SK-N-SH (cell line): ENCODE results near the gene PKP4. TPM values are rescaled to one million over a fixed set of nuclear protein-coding genes. Genes with fewer than 3 reads are reported as not detected.
"Not testable (repeated sequence)": the region's sequence is repeated elsewhere in the genome, so short reads cannot be mapped to it uniquely, and the experiment has no call there.

ENCODE experiments used
- CTCF ChIA-PET: fragments of 300-600, 350-600 bp; formaldehyde crosslinking; extraction: SDS; loops from one replicate; lab custom pipeline; 2021; lab: Yijun Ruan, JAX
- POLR2A ChIA-PET: fragments of 350-600 bp; sonication (Branson Sonifier 250); formaldehyde crosslinking; extraction: SDS; loops from one replicate; lab custom pipeline; 2020; ENCODE audit warnings: antibody characterized with exemption, inconsistent platforms; lab: Yijun Ruan, JAX
- DNase-seq: peaks from one replicate; pipeline ENCODE4 v3.0.0; 2012
- H2AFZ ChIP-seq: fragments of 200-600 bp; sonication (generic); 2 replicates; pipeline ENCODE4 v1.8.1; 2016; ENCODE audit warnings: antibody characterized with exemption, mild to moderate bottlenecking, low read depth
- H3F3A ChIP-seq: fragments of 200-600 bp; sonication (generic); replicated peaks from 2 replicates; pipeline ENCODE3; 2016; ENCODE audit warnings: antibody characterized with exemption, mild to moderate bottlenecking; ENCODE audit not compliant: insufficient read depth
- H3K27ac ChIP-seq, 2 experiments: fragments of 200-500 bp in 1 of 2; fragments of 200-600 bp in 1 of 2; sonication (Bioruptor generic) in 1 of 2; sonication (generic), shearing (Covaris generic) in 1 of 2; 2 replicates each; pipeline versions ENCODE4 v1.5.1 to v1.6.1; 2014 to 2016; ENCODE audit warnings: low read depth in 2 of 2, inconsistent platforms in 1 of 2, low read length in 1 of 2, mild to moderate bottlenecking in 1 of 2, mixed read lengths in 1 of 2
- H3K27me3 ChIP-seq: fragments of 200-600 bp; sonication (generic), shearing (Covaris generic); 2 replicates; pipeline ENCODE4 v1.6.1; 2016; ENCODE audit warnings: mixed run types; ENCODE audit not compliant: insufficient read depth
- H3K36me3 ChIP-seq, 2 experiments: fragments of 200-500 bp in 1 of 2; fragments of 200-600 bp in 1 of 2; sonication (Bioruptor generic) in 1 of 2; sonication (generic) in 1 of 2; replicated peaks in 1 of 2; 2 replicates each; pipeline versions ENCODE3 to v1.5.1; 2014 to 2016; ENCODE audit warnings: low read length in 1 of 2, mild to moderate bottlenecking in 1 of 2; ENCODE audit not compliant: insufficient read depth in 2 of 2, control insufficient read depth in 1 of 2
- H3K4me1 ChIP-seq, 2 experiments: fragments of 200-500 bp in 1 of 2; fragments of 200-600 bp in 1 of 2; sonication (Bioruptor generic) in 1 of 2; sonication (generic), shearing (Covaris generic) in 1 of 2; 2 replicates each; pipeline versions ENCODE4 v1.5.1 to v1.6.1; 2014 to 2016; ENCODE audit warnings: low read depth in 1 of 2, low read length in 1 of 2, mixed run types in 1 of 2; ENCODE audit not compliant: insufficient read depth in 2 of 2, control insufficient read depth in 1 of 2
- H3K4me2 ChIP-seq: fragments of 200-600 bp; sonication (generic), shearing (Covaris generic); 2 replicates; pipeline ENCODE4 v1.6.1; 2017; ENCODE audit warnings: mixed run types
- H3K4me3 ChIP-seq, 2 experiments: fragments of 200-500 bp in 1 of 2; fragments of 200-600 bp in 1 of 2; sonication (Bioruptor generic) in 1 of 2; sonication (generic), shearing (Covaris generic) in 1 of 2; 2 replicates each; pipeline versions ENCODE4 v1.5.1 to v1.8.1; 2014 to 2016; ENCODE audit warnings: low read depth in 2 of 2, inconsistent platforms in 1 of 2, low read length in 1 of 2, mild to moderate bottlenecking in 1 of 2, mixed read lengths in 1 of 2, moderate library complexity in 1 of 2
- H3K79me2 ChIP-seq: fragments of 200-600 bp; sonication (generic); 2 replicates; pipeline ENCODE4 v1.8.1; 2017; ENCODE audit warnings: mild to moderate bottlenecking; ENCODE audit not compliant: insufficient read depth
- H3K9ac ChIP-seq: fragments of 200-600 bp; sonication (generic); 2 replicates; pipeline ENCODE4 v1.6.1; 2017; ENCODE audit warnings: mixed run types
- H3K9me2 ChIP-seq: fragments of 200-600 bp; sonication (generic); 2 replicates; pipeline ENCODE4 v1.6.1; 2017; ENCODE audit warnings: mixed run types
- H3K9me3 ChIP-seq: fragments of 200-600 bp; sonication (generic); 2 replicates; pipeline ENCODE4 v1.6.1; 2017; ENCODE audit warnings: mixed run types, mild to moderate bottlenecking, moderate library complexity
- H4K20me1 ChIP-seq: fragments of 200-600 bp; sonication (generic); 2 replicates; pipeline ENCODE4 v1.6.1; 2017; ENCODE audit warnings: mild to moderate bottlenecking, mixed run types; ENCODE audit not compliant: insufficient read depth
- CHD2 ChIP-seq: fragments of 150-350 bp; IDR thresholded peaks from 2 replicates; pipeline ENCODE4 v1.6.1; 2018; ENCODE audit warnings: low read length; ENCODE audit not compliant: partially characterized antibody
- EP300 ChIP-seq, 2 experiments: IDR thresholded peaks; 2 replicates each; pipeline versions ENCODE4 v1.4.0 to v1.6.1; 2012; ENCODE audit warnings: borderline replicate concordance in 1 of 2, low read depth in 1 of 2, low read length in 1 of 2
- EZH2phosphoT487 ChIP-seq: fragments of 200-600 bp; sonication (generic); IDR thresholded peaks from 2 replicates; pipeline ENCODE4 v1.6.1; 2017; ENCODE audit warnings: low read depth, mixed run types, mild to moderate bottlenecking, antibody characterized with exemption, moderate library complexity, borderline replicate concordance
- FOSL2 ChIP-seq: IDR thresholded peaks from 2 replicates; pipeline ENCODE4 v1.4.0; 2012; ENCODE audit warnings: low read depth, mild to moderate bottlenecking, moderate library complexity, borderline replicate concordance
- FOXJ3 ChIP-seq: sonication (generic); formaldehyde crosslinking; IDR thresholded peaks from 2 replicates; pipeline ENCODE4 v1.5.1; 2020; ENCODE audit warnings: mild to moderate bottlenecking, missing genetic modification reagents
- GABPA ChIP-seq: IDR thresholded peaks from 2 replicates; pipeline ENCODE4 v1.4.0; 2012; ENCODE audit warnings: low read depth, mild to moderate bottlenecking
- MEF2A ChIP-seq: IDR thresholded peaks from 2 replicates; pipeline ENCODE4 v1.4.0; 2012; ENCODE audit warnings: low read depth, borderline replicate concordance
- NRF1 ChIP-seq: IDR thresholded peaks from 2 replicates; pipeline ENCODE4 v1.6.1; 2012; ENCODE audit warnings: low read depth, mild to moderate bottlenecking, low read length
- POLR2AphosphoS5 ChIP-seq: IDR thresholded peaks from 2 replicates; pipeline ENCODE4 v1.6.1; 2012; ENCODE audit warnings: low read depth, low read length
- RAD21 ChIP-seq: IDR thresholded peaks from 2 replicates; pipeline ENCODE4 v1.6.1; 2012; ENCODE audit warnings: mild to moderate bottlenecking, low read length
- RXRA ChIP-seq: IDR thresholded peaks from 2 replicates; pipeline ENCODE4 v1.4.0; 2012; ENCODE audit warnings: low read depth, mild to moderate bottlenecking, borderline replicate concordance
- SIN3A ChIP-seq: IDR thresholded peaks from 2 replicates; pipeline ENCODE4 v1.6.1; 2012; ENCODE audit warnings: low read depth, mild to moderate bottlenecking, low read length, moderate library complexity, borderline replicate concordance
- TCF12 ChIP-seq: IDR thresholded peaks from 2 replicates; pipeline ENCODE4 v1.4.0; 2012
- TEAD4 ChIP-seq: IDR thresholded peaks from 2 replicates; pipeline ENCODE4 v1.4.0; 2012; ENCODE audit warnings: mild to moderate bottlenecking, borderline replicate concordance; ENCODE audit not compliant: insufficient read depth
- WGBS: methylation state at CpG from one replicate; pipeline ENCODE4 v1.1.6; 2017; ENCODE audit warnings: low lambda C conversion rate; 5-methylcytosine and 5-hydroxymethylcytosine counted together
- polyA plus RNA-seq, 3 experiments: library from polyadenylated mRNA; depleted of rRNA; stranded (reverse); fragments of >200 nt; gene quantifications; 2 replicates each; pipeline ENCODE4 v1.2.3, GENCODE V29; 2012
- TF ChIP-seq, protein P1 (sequence below): IDR thresholded peaks from 2 replicates; pipeline ENCODE4 v1.6.1; 2012; ENCODE audit warnings: mild to moderate bottlenecking, low read depth, low read length, moderate library complexity
- TF ChIP-seq, protein P2 (sequence below): IDR thresholded peaks from 2 replicates; pipeline ENCODE4 v1.4.0; 2012; ENCODE audit warnings: low read depth, borderline replicate concordance
- TF ChIP-seq, protein P3 (sequence below): fragments of 150-350 bp; IDR thresholded peaks from 2 replicates; pipeline ENCODE4 v1.6.1; 2016; ENCODE audit warnings: mild to moderate bottlenecking, low read depth, low read length
- TF ChIP-seq, protein P4 (sequence below): IDR thresholded peaks from 2 replicates; pipeline ENCODE4; 2012
- TF ChIP-seq, protein P5 (sequence below): fragments of 150-350 bp; IDR thresholded peaks from 2 replicates; pipeline ENCODE4 v1.6.1; 2017; ENCODE audit warnings: antibody characterized with exemption, low read length, low read depth, borderline replicate concordance
- TF ChIP-seq, protein P6 (sequence below): IDR thresholded peaks from 2 replicates; pipeline ENCODE4 v1.4.0; 2012; ENCODE audit warnings: low read depth

PKP4 gene
- polyA plus RNA-seq, 1 of the 3 experiments (the other 2 are of a cell fraction), result 10.9 TPM

DNA sequence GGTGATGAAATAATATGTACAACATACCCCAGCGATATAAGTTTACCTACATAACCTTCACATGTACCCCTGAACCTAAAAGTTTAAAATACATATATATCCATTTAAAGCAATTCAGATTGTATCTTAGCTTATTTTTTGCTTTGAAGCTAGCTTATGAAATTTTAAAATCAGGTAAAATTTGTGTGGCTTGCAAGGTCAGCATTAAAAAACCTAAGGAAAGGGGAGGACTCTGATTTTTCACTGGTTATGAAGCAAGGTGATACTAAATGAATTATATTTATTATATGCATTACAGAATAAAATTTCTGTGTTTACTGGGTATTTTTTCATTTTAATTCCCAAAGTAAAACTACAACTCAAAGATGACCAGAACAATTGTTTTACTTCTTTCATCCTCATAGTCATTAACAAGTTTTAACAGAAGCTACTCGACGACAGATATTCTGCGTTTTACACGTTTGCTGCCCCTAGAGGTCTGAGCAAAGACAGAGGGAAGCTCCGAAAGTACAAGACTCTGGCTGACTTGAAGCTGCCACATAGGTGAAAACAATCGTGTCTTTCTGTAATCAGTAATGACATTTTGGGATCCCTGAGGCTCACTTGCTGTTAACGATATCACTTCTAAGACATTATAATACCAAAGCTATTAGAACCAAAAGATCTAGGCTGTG is 17.1 kb downstream of the PKP4 start:
- WGBS, result 97% methylated on average over 8 of the region's 8 CpGs
- no peaks in the 10 kb centered on the region for H3K9me3 ChIP-seq
- no peaks in the 10 kb centered on the region for H3K9me2 ChIP-seq
- H3K79me2 ChIP-seq, result peaks cover 5% of the 10 kb centered on the region
- H3K36me3 ChIP-seq, result peaks cover 0 to 4% of the 10 kb centered on the region in 2 experiments
- ChIA-PET CTCF (interaction anchor here (0.8 to 1.4 kb wide), 3 partner anchors 9 to 280 kb away, joined by 3 to 5 read pairs (median 4); no protein-coding TSS in a partner anchor), POLR2A (no interaction called here)
- H3K4me3 ChIP-seq, result no peak overlapping the region; a peak in 1 of 4 replicates
- H2AFZ ChIP-seq, result no peak overlapping the region
- H3K9ac ChIP-seq, result no peak overlapping the region
- H3K27ac ChIP-seq, result no peak overlapping the region
- no peak for DNase-seq
- TF ChIP-seq FOSL2, result no peak
- no peak for TF ChIP-seq POLR2AphosphoS5
- no peak for TF ChIP-seq SIN3A
- no peak for TF ChIP-seq GABPA
- no peak for TF ChIP-seq TCF12
- TF ChIP-seq, protein P1, sequence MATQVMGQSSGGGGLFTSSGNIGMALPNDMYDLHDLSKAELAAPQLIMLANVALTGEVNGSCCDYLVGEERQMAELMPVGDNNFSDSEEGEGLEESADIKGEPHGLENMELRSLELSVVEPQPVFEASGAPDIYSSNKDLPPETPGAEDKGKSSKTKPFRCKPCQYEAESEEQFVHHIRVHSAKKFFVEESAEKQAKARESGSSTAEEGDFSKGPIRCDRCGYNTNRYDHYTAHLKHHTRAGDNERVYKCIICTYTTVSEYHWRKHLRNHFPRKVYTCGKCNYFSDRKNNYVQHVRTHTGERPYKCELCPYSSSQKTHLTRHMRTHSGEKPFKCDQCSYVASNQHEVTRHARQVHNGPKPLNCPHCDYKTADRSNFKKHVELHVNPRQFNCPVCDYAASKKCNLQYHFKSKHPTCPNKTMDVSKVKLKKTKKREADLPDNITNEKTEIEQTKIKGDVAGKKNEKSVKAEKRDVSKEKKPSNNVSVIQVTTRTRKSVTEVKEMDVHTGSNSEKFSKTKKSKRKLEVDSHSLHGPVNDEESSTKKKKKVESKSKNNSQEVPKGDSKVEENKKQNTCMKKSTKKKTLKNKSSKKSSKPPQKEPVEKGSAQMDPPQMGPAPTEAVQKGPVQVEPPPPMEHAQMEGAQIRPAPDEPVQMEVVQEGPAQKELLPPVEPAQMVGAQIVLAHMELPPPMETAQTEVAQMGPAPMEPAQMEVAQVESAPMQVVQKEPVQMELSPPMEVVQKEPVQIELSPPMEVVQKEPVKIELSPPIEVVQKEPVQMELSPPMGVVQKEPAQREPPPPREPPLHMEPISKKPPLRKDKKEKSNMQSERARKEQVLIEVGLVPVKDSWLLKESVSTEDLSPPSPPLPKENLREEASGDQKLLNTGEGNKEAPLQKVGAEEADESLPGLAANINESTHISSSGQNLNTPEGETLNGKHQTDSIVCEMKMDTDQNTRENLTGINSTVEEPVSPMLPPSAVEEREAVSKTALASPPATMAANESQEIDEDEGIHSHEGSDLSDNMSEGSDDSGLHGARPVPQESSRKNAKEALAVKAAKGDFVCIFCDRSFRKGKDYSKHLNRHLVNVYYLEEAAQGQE, result no peak
- TF ChIP-seq FOXJ3 (CRISPR knock-in tag), result no peak
- TF ChIP-seq, protein P2, sequence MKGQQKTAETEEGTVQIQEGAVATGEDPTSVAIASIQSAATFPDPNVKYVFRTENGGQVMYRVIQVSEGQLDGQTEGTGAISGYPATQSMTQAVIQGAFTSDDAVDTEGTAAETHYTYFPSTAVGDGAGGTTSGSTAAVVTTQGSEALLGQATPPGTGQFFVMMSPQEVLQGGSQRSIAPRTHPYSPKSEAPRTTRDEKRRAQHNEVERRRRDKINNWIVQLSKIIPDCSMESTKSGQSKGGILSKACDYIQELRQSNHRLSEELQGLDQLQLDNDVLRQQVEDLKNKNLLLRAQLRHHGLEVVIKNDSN, result no peak
- no peak for TF ChIP-seq MEF2A
- no peak for TF ChIP-seq TEAD4
- no peak for TF ChIP-seq EP300 (IDR thresholded peaks at IDR 0.05; ENCODE audit: borderline replicate concordance in 1 of 2, low read depth in 1 of 2, low read length in 1 of 2)
- TF ChIP-seq EZH2phosphoT487, result no peak
- TF ChIP-seq, protein P3, sequence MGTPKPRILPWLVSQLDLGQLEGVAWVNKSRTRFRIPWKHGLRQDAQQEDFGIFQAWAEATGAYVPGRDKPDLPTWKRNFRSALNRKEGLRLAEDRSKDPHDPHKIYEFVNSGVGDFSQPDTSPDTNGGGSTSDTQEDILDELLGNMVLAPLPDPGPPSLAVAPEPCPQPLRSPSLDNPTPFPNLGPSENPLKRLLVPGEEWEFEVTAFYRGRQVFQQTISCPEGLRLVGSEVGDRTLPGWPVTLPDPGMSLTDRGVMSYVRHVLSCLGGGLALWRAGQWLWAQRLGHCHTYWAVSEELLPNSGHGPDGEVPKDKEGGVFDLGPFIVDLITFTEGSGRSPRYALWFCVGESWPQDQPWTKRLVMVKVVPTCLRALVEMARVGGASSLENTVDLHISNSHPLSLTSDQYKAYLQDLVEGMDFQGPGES, result no peak
- no peak for TF ChIP-seq RAD21
- TF ChIP-seq NRF1, result no peak
- TF ChIP-seq, protein P4, sequence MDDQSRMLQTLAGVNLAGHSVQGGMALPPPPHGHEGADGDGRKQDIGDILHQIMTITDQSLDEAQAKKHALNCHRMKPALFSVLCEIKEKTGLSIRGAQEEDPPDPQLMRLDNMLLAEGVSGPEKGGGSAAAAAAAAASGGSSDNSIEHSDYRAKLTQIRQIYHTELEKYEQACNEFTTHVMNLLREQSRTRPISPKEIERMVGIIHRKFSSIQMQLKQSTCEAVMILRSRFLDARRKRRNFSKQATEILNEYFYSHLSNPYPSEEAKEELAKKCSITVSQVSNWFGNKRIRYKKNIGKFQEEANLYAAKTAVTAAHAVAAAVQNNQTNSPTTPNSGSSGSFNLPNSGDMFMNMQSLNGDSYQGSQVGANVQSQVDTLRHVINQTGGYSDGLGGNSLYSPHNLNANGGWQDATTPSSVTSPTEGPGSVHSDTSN, result no peak
- TF ChIP-seq, protein P5, sequence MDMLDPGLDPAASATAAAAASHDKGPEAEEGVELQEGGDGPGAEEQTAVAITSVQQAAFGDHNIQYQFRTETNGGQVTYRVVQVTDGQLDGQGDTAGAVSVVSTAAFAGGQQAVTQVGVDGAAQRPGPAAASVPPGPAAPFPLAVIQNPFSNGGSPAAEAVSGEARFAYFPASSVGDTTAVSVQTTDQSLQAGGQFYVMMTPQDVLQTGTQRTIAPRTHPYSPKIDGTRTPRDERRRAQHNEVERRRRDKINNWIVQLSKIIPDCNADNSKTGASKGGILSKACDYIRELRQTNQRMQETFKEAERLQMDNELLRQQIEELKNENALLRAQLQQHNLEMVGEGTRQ, result no peak
- TF ChIP-seq RXRA, result no peak
- no peak for TF ChIP-seq CHD2
- TF ChIP-seq, protein P6, sequence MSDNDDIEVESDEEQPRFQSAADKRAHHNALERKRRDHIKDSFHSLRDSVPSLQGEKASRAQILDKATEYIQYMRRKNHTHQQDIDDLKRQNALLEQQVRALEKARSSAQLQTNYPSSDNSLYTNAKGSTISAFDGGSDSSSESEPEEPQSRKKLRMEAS, result no peak
- no peaks in the 10 kb centered on the region for H4K20me1 ChIP-seq
- no peaks in the 10 kb centered on the region for H3F3A ChIP-seq
- peaks cover 0 to 19% of the 10 kb centered on the region in 2 experiments; a peak in 1 of 4 replicates for H3K4me1 ChIP-seq
- no peaks in the 10 kb centered on the region for H3K27me3 ChIP-seq
- no peak overlapping the region for H3K4me2 ChIP-seq

DNA sequence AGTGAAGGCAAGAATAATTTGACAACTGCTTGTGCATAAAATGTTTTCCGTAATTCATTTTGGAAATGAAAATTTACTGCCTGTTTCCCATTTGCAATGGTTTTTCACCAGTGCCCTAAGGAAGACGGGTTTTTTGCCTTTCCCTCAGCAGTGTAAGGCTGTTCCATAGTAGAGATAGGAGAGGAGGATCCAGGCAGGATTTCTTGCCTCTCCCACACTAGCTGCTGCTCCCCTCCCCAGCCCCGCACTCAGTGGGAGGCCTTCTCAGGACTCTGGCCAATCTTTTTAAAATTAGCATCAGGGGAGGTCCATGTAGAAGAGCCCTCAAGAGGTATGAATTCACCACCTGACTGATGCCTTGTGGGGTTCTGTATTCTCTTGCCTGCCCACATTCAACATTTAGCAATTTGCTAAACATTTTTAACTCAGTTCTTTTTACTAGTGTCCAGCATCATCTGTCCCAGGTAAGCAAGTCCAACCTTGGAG is 17.8 kb downstream of the PKP4 start:
- H3F3A ChIP-seq, H3K27me3 ChIP-seq, DNase-seq, H3K4me2 ChIP-seq, H3K9ac ChIP-seq, H3K9me2 ChIP-seq, POLR2A ChIA-PET, H4K20me1 ChIP-seq, H2AFZ ChIP-seq, H3K4me3 ChIP-seq, H3K27ac ChIP-seq, H3K79me2 ChIP-seq, H3K9me3 ChIP-seq, H3K36me3 ChIP-seq: not testable (repeated sequence)
- CTCF ChIA-PET, result interaction anchor here (0.8 to 1.4 kb wide), 3 partner anchors 9 to 280 kb away, joined by 3 to 5 read pairs (median 4); no protein-coding TSS in a partner anchor
- peaks cover 0 to 19% of the 10 kb centered on the region in 2 experiments; a peak in 1 of 4 replicates for H3K4me1 ChIP-seq
- WGBS, result 100% methylated on average over 3 of the region's 3 CpGs
